Natural killer cell (primary cell): Measurements from ENCODE around the gene HSPB8. TPM values are rescaled to one million over a fixed set of nuclear protein-coding genes. Genes with fewer than 3 reads are reported as not detected.

Source experiments
- ATAC-seq, 3 donors: fragments of 150-1000 bp in 2 of 3; fragments of 200-7000 bp in 1 of 3; cut with Tn5 transposase; 1 replicate in 1 of 3; 2 replicates in 2 of 3; pipeline ENCODE4 v1.10.0; 2021; ENCODE audit warnings: mild to moderate bottlenecking in 2 of 3, moderate library complexity in 2 of 3
- DNase-seq, 2 donors: peaks; one replicate each; pipeline versions ENCODE4 v3.0.0 to v3.0.0-alpha.2; 2013 to 2021; ENCODE audit warnings: mixed read lengths in 1 of 2
- H3K27ac ChIP-seq: one replicate; pipeline ENCODE4 v1.5.1; 2013; ENCODE audit warnings: mild to moderate bottlenecking, low read length
- H3K27me3 ChIP-seq: one replicate; pipeline ENCODE4 v1.6.1; 2013; ENCODE audit warnings: low read length; ENCODE audit not compliant: control insufficient read depth, insufficient read depth
- H3K36me3 ChIP-seq: one replicate; pipeline ENCODE4 v1.6.1; 2013; ENCODE audit warnings: low read length; ENCODE audit not compliant: control insufficient read depth, insufficient read depth
- H3K4me1 ChIP-seq: one replicate; pipeline ENCODE4 v1.6.1; 2013; ENCODE audit warnings: low read length; ENCODE audit not compliant: control insufficient read depth, insufficient read depth
- H3K4me3 ChIP-seq: one replicate; pipeline ENCODE4 v1.5.1; 2013; ENCODE audit warnings: low read length
- H3K9me3 ChIP-seq: one replicate; pipeline ENCODE4 v1.6.1; 2013; ENCODE audit warnings: low read length; ENCODE audit not compliant: control insufficient read depth, insufficient read depth
- H3K27ac Mint-ChIP-seq, 2 donors: one replicate each; pipeline ENCODE4 v1.8.0; 2022; ENCODE audit warnings: mild to moderate bottlenecking in 2 of 2, mixed read lengths in 2 of 2, moderate library complexity in 1 of 2
- H3K27me3 Mint-ChIP-seq, 2 donors: one replicate each; pipeline ENCODE4 v1.8.0; 2022; ENCODE audit warnings: low read depth in 2 of 2, mixed read lengths in 2 of 2
- H3K36me3 Mint-ChIP-seq: one replicate; pipeline ENCODE4 v1.8.0; 2022; ENCODE audit warnings: mixed read lengths
- H3K4me1 Mint-ChIP-seq, 2 donors: one replicate each; pipeline ENCODE4 v1.8.0; 2022; ENCODE audit warnings: mixed read lengths in 2 of 2
- H3K4me3 Mint-ChIP-seq: one replicate; pipeline ENCODE4 v1.8.0; 2022; ENCODE audit warnings: mild to moderate bottlenecking, moderate library complexity, mixed read lengths
- H3K9me3 Mint-ChIP-seq, 2 donors: one replicate each; pipeline ENCODE4 v1.8.0; 2022; ENCODE audit warnings: mixed read lengths in 2 of 2
- CTCF ChIP-seq: fragments of 200-600 bp; IDR thresholded peaks from one replicate; pipeline ENCODE4 v1.8.0; 2022; ENCODE audit warnings: antibody characterized with exemption
- WGBS: methylation state at CpG from one replicate; pipeline ENCODE4 v1.1.7; 2013; ENCODE audit warnings: missing lambda C conversion rate; ENCODE audit not compliant: insufficient coverage; 5-methylcytosine and 5-hydroxymethylcytosine counted together
- intact Hi-C: fragments of 100-400 bp; cut with micrococcal nuclease; formaldehyde crosslinking; loops from one replicate; pipeline ENCODE4 v1.14.2; 2022
- total RNA-seq, 4 donors: library from RNA; stranded (reverse); fragments of 120-200 nt in 1 of 4; gene quantifications; one replicate each; pipeline versions ENCODE4 v1.2.3 to v1.2.4, GENCODE V29; 2013 to 2022

HSPB8 gene, protein sequence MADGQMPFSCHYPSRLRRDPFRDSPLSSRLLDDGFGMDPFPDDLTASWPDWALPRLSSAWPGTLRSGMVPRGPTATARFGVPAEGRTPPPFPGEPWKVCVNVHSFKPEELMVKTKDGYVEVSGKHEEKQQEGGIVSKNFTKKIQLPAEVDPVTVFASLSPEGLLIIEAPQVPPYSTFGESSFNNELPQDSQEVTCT
- not detected for total RNA-seq
- not detected for total RNA-seq (2013)

- Histone ChIP-seq H3K27me3 (peaks cover 4% of the 10 kb centered on the region), H3K4me1 (no peaks in the 10 kb centered on the region), H3K36me3 (no peaks in the 10 kb centered on the region), H3K27ac (no peak within 1 kb of the TSS), H3K4me3 (no peak within 1 kb of the TSS), H3K9me3 (no peaks in the 10 kb centered on the region)
- Mint-ChIP-seq H3K4me1 (no peaks in the 10 kb centered on the region), H3K27ac (no peak within 1 kb of the TSS), H3K27me3 (peaks cover 13 to 20% of the 10 kb centered on the region in 2 donors), H3K9me3 (no peaks in the 10 kb centered on the region), H3K4me3 (no peak within 1 kb of the TSS), H3K36me3 (no peaks in the 10 kb centered on the region)
- no peak for TF ChIP-seq CTCF
- intact Hi-C loops: no loop called here
- WGBS: 16% methylated on average over 33 of the region's 33 CpGs
- DNase-seq: no peak
- ATAC-seq: no peak
Measured at GRCh38 chr12:119178544-119179334, at the start of gene HSPB8. Gene HSPB8, plus strand, starts transcription at chr12:119178931. Its CDS starts 382 bp downstream, at chr12:119179313.

- no peaks in the 10 kb centered on the region for H3K27me3 ChIP-seq
- H3K36me3 Mint-ChIP-seq: no peaks in the 10 kb centered on the region
- no peak overlapping the region for H3K4me3 Mint-ChIP-seq
- no peak for ATAC-seq
- no peak overlapping the region for H3K4me3 ChIP-seq
- peaks cover 0 to 3% of the 10 kb centered on the region in 2 donors for H3K27me3 Mint-ChIP-seq
- TF ChIP-seq CTCF: no peak
- no peak overlapping the region for H3K27ac ChIP-seq
- no peaks in the 10 kb centered on the region for H3K4me1 Mint-ChIP-seq
- no peak for DNase-seq
- intact Hi-C loops: no loop called here
- peaks cover 4 to 9% of the 10 kb centered on the region in 2 donors for H3K9me3 Mint-ChIP-seq
- no peaks in the 10 kb centered on the region for H3K36me3 ChIP-seq
- H3K27ac Mint-ChIP-seq: no peak overlapping the region
- WGBS: 79% methylated on average over 3 of the region's 3 CpGs
- H3K4me1 ChIP-seq: no peaks in the 10 kb centered on the region
- no peaks in the 10 kb centered on the region for H3K9me3 ChIP-seq
Measured at GRCh38 chr12:119129827-119130434, 48.8 kb upstream of the HSPB8 start.

DNA sequence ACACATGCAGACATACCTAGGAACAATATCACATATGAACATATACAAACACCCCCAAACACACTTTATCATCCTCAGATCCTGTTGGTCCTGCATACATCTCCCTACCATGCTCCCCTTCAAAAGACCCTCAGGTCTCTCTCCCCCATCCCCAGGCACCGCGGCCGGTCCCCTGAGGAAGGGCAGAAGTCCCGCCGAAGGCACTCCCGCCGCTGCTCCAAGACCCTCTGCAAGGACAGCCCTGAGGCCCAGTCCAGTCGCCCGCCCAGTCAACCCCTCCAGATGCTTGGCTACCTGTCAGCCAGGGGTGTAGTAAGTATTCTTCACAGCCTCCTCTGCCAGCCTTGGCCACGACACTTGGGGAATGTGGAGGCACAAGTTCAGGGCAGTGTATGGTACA lies 48.2 kb upstream of the HSPB8 start:
- Histone ChIP-seq H3K4me3 (no peak overlapping the region), H3K27ac (no peak overlapping the region), H3K27me3 (no peaks in the 10 kb centered on the region), H3K36me3 (no peaks in the 10 kb centered on the region), H3K9me3 (no peaks in the 10 kb centered on the region), H3K4me1 (no peaks in the 10 kb centered on the region)
- no peak for ATAC-seq
- H3K27me3 Mint-ChIP-seq: peaks cover 0 to 3% of the 10 kb centered on the region in 2 donors
- no peaks in the 10 kb centered on the region for H3K36me3 Mint-ChIP-seq
- WGBS: 90% methylated on average over 10 of the region's 10 CpGs
- peaks cover 4 to 9% of the 10 kb centered on the region in 2 donors for H3K9me3 Mint-ChIP-seq
- TF ChIP-seq CTCF: no peak
- DNase-seq: no peak
- intact Hi-C loops: no loop called here
- H3K27ac Mint-ChIP-seq: no peak overlapping the region
- no peak overlapping the region for H3K4me3 Mint-ChIP-seq
- no peaks in the 10 kb centered on the region for H3K4me1 Mint-ChIP-seq
